ENCODE measurements around the gene SLC6A11.

SLC6A11 gene

GRCh38 chr3:10890665-10891064 lies 74.6 kb downstream of the SLC6A11 start:
- no peak for DNase-seq

- DNase-seq: no peak
These were observed 76.6 kb downstream of the SLC6A11 start for GRCh38 chr3:10892622-10893021.

GRCh38 chr3:10901296-10901945 lies 85.4 kb downstream of the SLC6A11 start:
- DNase-seq: no peak

GRCh38 chr3:10907262-10907661 lies 91.2 kb downstream of the SLC6A11 start:
- no peak for DNase-seq

GRCh38 chr3:10910367-10910766 lies 94.3 kb downstream of the SLC6A11 start:
- no peak for DNase-seq

GRCh38 chr3:10911350-10912002 lies 95.4 kb downstream of the SLC6A11 start:
- no peak for DNase-seq

GRCh38 chr3:10912786-10913185 lies 96.8 kb downstream of the SLC6A11 start:
- DNase-seq: no peak

- DNase-seq: no peak
These were observed 99.3 kb downstream of the SLC6A11 start for GRCh38 chr3:10915376-10915775.

- DNase-seq: no peak
These were observed 101.1 kb downstream of the SLC6A11 start for GRCh38 chr3:10917176-10917575.

- no peak for DNase-seq
These were observed 102.0 kb downstream of the SLC6A11 start for GRCh38 chr3:10918011-10918410.

- DNase-seq: no peak
These were observed 103.6 kb downstream of the SLC6A11 start for GRCh38 chr3:10919636-10920035.

- DNase-seq: no peak
These were observed 109.6 kb downstream of the SLC6A11 start for GRCh38 chr3:10925436-10926255.

GRCh38 chr3:10926256-10926810 lies 110.3 kb downstream of the SLC6A11 start:
- no peak for DNase-seq

- no peak for DNase-seq
These were observed 110.9 kb downstream of the SLC6A11 start for GRCh38 chr3:10926811-10927521.

- DNase-seq: no peak
These were observed 111.5 kb downstream of the SLC6A11 start for GRCh38 chr3:10927551-10927950.

GRCh38 chr3:10928407-10928960 lies 112.5 kb downstream of the SLC6A11 start:
- DNase-seq: no peak

GRCh38 chr3:10928961-10929471 lies 113.0 kb downstream of the SLC6A11 start:
- no peak for DNase-seq

- DNase-seq: no peak
These were observed 114.1 kb downstream of the SLC6A11 start for GRCh38 chr3:10929978-10930665.

- no peak for DNase-seq
These were observed 114.6 kb downstream of the SLC6A11 start for GRCh38 chr3:10930666-10931040.

GRCh38 chr3:10932596-10932995 lies 116.6 kb downstream of the SLC6A11 start:
- DNase-seq: no peak

GRCh38 chr3:10933021-10933420 lies 117.0 kb downstream of the SLC6A11 start:
- DNase-seq: no peak

- no peak for DNase-seq
These were observed 117.4 kb downstream of the SLC6A11 start for GRCh38 chr3:10933470-10933804.
